Inferior parietal cortex (tissue), 1 donor: ENCODE measurements around the gene SPHK1.

Experiments
- DNase-seq: peaks from one replicate; pipeline ENCODE4 v3.0.0-alpha.2; 2016; ENCODE audit errors: extremely low spot score

Gene SPHK1

DNA sequence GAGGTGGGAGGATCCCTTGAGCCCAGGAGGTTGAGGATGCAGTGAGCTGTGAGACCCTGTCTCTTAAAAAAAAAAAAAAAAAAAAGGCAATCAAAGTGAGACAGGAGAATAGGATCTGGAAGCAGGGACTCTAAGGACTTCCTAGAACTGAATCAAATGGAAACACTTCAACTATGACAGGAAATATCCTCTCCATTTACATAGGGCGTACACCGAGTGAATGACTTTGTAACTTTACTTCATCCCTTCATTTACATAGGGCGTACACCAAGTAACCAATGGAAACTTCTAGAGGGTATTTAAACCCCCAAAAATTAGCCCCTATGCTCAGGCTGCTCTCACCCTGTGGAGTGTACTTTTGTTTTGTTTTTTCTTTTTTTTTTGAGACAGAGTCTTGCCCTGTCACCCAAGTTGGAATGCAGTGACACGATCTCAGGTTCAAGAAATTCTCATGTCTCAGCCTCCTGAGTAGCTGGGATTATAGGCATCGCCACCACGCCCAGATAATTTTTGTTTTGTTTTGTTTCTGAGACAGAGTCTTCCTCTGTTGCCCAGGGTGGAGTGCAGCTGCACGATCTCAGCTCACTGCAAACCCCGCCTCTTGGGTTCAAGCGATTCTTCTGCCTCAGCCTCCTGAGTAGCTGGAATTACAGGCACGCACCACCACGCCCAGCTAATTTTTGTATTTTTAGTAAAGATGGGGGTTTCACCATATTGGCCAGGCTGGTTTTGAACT lies 21.1 kb upstream of the SPHK1 start:
- no peak for DNase-seq

DNA sequence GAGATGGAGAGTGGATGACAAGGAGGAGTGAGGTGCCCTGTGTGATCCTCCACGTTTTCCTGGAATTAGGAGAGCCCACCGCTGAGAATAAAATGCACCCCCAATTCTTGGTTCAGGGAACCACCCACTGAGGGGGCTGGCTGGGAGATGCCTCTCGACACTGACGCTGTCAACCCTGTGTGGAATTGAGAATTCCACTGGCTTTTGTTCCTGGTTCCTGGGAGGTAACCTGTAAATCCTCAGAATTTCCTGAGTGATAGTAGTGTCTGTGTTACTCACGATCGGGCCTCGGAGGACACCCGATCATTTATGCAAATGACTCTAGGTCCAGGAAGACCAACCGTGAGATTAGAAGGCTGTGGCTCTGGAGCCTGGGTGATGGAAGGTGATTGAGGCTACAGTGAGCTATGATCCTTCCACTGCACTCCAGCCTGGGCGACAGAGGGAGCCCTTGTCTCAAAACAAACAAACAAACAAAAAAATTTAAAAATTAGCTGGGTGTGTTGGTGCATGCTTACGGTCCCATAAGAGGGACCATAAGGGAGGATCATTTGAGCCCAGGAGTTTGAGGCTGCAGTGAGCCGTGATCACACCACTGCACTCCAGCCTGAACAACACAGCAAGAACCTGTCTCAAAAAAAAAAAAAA lies 19.0 kb upstream of the SPHK1 start:
- DNase-seq = no peak

DNA sequence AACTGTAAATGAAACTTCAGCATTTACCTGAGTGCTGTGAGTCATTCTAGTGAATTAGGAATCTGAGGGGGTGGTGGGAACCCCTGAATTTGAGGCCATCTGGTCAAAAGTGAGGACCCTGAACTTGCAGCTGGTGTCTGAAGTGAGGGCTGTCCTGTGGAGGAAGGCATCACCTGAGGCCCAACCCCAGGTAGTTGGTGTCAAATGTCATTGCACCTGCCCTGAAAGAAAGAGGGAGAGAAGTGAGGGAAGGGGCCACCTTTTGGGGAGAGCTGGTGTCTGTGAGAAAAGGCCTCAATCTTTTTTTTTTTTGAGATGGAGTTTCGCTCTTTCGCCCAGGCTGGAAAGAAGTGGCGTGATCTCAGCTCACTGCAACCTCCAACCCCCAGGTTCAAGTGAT lies 18.2 kb upstream of the SPHK1 start:
- no peak for DNase-seq

GRCh38 chr17:76367642-76368041 lies 16.8 kb upstream of the SPHK1 start:
- no peak for DNase-seq

DNA sequence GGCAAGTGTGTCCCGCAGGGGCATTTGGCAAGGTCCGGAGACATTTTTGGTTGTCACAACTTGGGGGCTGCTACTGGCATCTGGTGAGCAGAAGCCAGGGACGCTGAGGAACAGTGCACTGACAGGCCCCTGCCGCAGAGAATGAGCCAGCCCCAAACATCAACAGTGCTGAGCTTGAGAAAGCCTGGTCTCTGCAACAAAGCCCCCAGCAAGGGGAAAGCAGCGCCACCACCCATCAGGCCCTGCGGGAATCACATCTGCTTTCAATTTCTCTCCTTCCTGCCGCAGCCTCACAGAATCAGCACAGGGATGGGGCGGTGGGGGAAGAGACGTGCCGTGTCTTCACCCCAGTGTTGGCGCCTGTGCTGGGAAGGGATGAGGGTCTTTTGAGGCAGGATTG lies 15.9 kb upstream of the SPHK1 start:
- DNase-seq = no peak

- no peak for DNase-seq
Observed at GRCh38 chr17:76369379-76369778, 15.0 kb upstream of the SPHK1 start.

DNA sequence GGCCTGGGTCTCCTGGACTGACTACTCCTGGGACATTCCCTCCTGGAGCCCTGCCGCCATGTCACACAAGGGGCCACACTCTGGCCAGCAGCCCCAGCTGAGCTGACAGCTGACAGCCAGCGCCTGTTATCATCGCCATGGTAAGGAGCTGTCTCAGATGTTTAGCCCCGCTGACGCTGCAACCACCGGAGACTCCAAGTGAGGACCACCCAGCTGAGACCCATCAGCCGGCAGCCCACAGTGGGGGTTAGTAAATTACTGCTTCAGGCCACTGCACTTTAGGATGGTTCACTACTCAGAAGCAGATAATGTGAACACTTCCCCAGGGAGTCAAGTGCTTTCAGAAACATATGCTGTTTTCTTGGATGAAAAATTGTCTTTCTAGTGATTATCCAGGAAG lies 14.6 kb upstream of the SPHK1 start:
- no peak for DNase-seq

GRCh38 chr17:76370261-76370993 lies 14.0 kb upstream of the SPHK1 start:
- no peak for DNase-seq

DNA sequence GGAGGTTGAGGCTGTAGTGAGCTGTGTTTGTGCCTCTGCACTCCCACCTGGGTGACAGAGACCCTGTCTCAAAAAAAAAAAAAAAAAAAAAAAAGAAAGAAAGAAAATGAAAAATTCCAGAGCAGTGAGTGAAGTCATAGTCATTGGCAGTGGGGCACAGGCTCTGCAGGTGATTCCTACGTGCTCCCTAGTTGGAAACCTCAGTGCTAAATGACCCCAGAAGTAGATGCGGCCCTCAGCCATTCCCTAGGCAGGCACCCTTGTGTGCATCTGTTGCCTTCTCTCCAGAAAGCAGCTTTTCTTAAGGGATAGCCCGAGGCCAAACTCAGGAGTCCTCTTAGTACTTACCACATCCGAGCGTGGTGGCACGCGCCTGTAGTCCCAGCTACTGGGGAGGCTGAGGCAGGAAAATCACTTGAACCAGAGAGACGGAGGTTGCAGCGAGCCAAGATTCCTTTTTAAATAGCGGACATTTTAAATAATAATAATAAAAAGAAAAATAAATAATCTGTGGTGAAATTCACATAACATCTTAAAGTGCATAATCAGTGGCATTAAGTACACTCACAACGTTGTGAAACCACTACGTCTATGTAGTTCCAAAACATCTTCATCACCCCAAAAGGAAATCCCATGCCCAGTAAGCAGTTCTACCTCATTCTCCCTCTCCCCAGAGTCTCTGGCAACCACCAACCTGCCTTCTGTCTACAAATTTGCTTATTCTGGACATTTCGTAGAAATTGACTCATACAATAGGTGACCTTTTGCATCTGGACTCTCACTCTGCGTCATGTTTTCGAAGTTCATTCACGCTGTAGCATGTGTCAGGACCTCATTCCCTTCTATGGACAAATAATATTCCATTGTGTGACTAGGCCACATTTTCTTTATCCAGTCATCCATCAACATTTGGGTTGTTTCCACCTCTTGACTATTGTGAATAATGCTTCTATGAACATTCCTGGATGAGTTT lies 12.5 kb upstream of the SPHK1 start:
- DNase-seq = no peak

- DNase-seq = no peak
Observed at GRCh38 chr17:76376318-76377133, 7.9 kb upstream of the SPHK1 start.

- no peak for DNase-seq
Observed at GRCh38 chr17:76378548-76379274, 5.7 kb upstream of the SPHK1 start.

- DNase-seq = no peak
Observed at GRCh38 chr17:76379275-76379641, 5.2 kb upstream of the SPHK1 start.

- DNase-seq = no peak
Observed at GRCh38 chr17:76379646-76380376, 4.6 kb upstream of the SPHK1 start.

GRCh38 chr17:76381633-76382350 lies 2.6 kb upstream of the SPHK1 start:
- no peak for DNase-seq

GRCh38 chr17:76382351-76382802 lies 2.0 kb upstream of the SPHK1 start:
- DNase-seq = no peak

DNA sequence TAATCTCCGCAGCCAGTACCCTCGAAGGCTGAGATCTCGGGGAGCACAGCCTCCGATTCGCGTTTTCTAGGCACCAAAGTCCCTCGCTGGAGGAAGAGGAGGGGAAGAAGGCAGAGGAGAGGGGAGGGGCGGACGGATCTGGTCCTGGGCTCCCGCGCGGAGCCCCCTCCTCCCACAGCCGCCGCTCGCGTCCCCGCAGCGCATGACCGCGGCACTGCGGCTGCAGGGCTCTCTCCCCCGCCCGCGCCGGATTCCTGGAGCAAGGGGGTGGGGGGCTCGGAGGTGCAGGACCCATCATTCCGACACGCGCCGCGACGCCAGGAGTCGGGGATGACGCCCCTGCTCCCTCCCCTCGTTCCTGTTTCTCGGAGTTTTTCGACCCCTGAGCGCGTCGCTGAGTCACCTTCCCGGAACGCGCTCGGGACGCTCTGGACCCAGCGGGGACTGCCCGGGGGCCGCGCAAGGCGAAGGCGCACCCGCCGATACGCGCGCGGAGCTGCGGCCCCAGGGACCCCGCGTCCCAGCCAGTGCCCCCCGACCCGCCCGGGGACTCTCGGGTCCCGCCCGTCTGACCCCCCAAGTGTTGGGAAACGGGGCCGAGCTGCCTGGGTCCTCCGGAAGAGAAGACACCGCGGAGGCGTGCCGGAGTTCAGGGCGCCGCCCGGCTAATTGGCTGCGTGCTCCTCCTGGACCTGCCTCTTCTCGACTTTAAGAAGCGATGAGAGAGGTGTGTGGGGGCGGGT lies 1.4 kb upstream of the SPHK1 start:
- no peak for DNase-seq

DNA sequence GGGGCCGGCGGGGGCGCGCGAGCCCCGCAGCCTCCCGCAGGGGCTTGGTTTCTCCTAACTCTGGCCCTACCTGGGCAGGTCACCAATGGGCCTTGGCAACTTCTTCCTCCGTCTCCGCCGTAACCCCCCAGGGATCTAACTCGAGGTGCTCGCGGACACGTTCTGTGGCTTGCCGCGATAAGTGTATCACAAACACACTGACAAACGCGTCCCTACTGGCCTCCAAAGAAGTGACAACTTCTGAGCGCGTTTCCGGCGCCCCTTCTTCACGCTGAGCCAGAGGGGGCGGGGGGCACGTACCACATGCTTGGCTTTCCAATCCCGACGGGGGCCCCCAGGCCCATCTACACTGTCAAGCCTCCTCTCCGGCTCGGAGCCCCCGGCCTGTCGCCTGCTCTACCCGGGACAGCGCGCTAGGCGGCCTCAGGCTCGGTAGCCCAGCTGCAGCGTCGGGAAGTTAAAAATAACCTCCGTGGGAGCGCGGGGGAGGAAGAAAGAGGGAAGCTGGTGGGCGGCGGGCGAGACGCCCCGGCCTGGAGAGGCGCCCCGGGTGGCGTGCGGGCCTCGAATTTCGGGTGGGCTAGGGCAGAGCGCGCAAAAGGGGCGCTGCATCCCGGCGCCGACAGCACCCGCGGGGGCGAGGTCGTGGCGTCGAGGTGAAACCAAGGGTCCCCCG lies 725 bp upstream of the SPHK1 start:
- DNase-seq = no peak
